ENCODE measurements around the gene TBC1D22A.

- no peak for TF ChIP-seq CTCF (IDR thresholded peaks at IDR 0.05; ENCODE audit: insufficient read depth, low read depth, low read length)
- no peak for TF ChIP-seq EZH2 (IDR thresholded peaks at IDR 0.05; ENCODE audit: insufficient read depth, low read length)
Measured at GRCh38 chr22:47160141-47160541, 397.7 kb downstream of the TBC1D22A start.

Data from astrocyte (in vitro differentiated cells and primary cell).